B cell (primary cell): ENCODE results near the gene ARHGAP22.

ENCODE experiments used
- CTCF ChIP-seq: fragments of 200-600 bp; IDR thresholded peaks from one replicate; pipeline ENCODE4 v1.8.0; 2022; ENCODE audit warnings: antibody characterized with exemption, mild to moderate bottlenecking
- EZH2 ChIP-seq: IDR thresholded peaks from 2 replicates; pipeline ENCODE4 v1.6.1; 2012; ENCODE audit warnings: borderline replicate concordance, low read depth, mild to moderate bottlenecking, moderate library complexity, low read length; ENCODE audit not compliant: insufficient read depth, poor library complexity, severe bottlenecking

- TF ChIP-seq CTCF (no peak), EZH2 (no peak)
Measured at GRCh38 chr10:48511066-48511874, 93.6 kb downstream of the ARHGAP22 start.
